ENCODE results near the gene ATAD3B.
"Not testable (repeated sequence)": the region's sequence is repeated elsewhere in the genome, so short reads cannot be mapped to it uniquely, and the experiment has no call there.

The ATAD3B gene

GRCh38 chr1:1452882-1453281, 18.7 kb upstream of the ATAD3B start:
- no peak for ATAC-seq

- not testable (repeated sequence) for ATAC-seq
Measured at GRCh38 chr1:1454286-1455056, 17.1 kb upstream of the ATAD3B start.

GRCh38 chr1:1455366-1455884, 16.1 kb upstream of the ATAD3B start:
- no peak for ATAC-seq

- ATAC-seq = not testable (repeated sequence)
Measured at GRCh38 chr1:1455934-1456333, 15.6 kb upstream of the ATAD3B start.

GRCh38 chr1:1456683-1457255, 14.8 kb upstream of the ATAD3B start:
- not testable (repeated sequence) for ATAC-seq

GRCh38 chr1:1459156-1459555, 12.4 kb upstream of the ATAD3B start:
- ATAC-seq = not testable (repeated sequence)

GRCh38 chr1:1459711-1460110, 11.9 kb upstream of the ATAD3B start:
- ATAC-seq = not testable (repeated sequence)

GRCh38 chr1:1460540-1461130, 10.9 kb upstream of the ATAD3B start:
- no peak for ATAC-seq

GRCh38 chr1:1461721-1462317, 9.7 kb upstream of the ATAD3B start:
- no peak for ATAC-seq

- peak; percentile 53 to 56 for ATAC-seq
Measured at GRCh38 chr1:1462318-1462966, 9.1 kb upstream of the ATAD3B start.

- ATAC-seq = no peak
Measured at GRCh38 chr1:1463312-1463711, 8.3 kb upstream of the ATAD3B start.

- not testable (repeated sequence) for ATAC-seq
Measured at GRCh38 chr1:1468196-1468985, 3.2 kb upstream of the ATAD3B start.

GRCh38 chr1:1470626-1471388, 758 bp upstream of the ATAD3B start:
- no peak for ATAC-seq

- ATAC-seq = peak; percentile 30 to 34
Measured at GRCh38 chr1:1472053-1472876, 700 bp downstream of the ATAD3B start.

GRCh38 chr1:1476011-1476410, 4.4 kb downstream of the ATAD3B start:
- ATAC-seq = not testable (repeated sequence)

GRCh38 chr1:1477206-1477605, 5.6 kb downstream of the ATAD3B start:
- no peak for ATAC-seq

- no peak for ATAC-seq
Measured at GRCh38 chr1:1479547-1480487, 8.3 kb downstream of the ATAD3B start.

- not testable (repeated sequence) for ATAC-seq
Measured at GRCh38 chr1:1480488-1480867, 8.9 kb downstream of the ATAD3B start.

- peak in 1 of 2 donors; percentile 10 for ATAC-seq
Measured at GRCh38 chr1:1481811-1482210, 10.2 kb downstream of the ATAD3B start.
